Measurements from ENCODE around the gene COL4A4. TPM values are rescaled to one million over a fixed set of nuclear protein-coding genes. Genes with fewer than 3 reads are reported as not detected.

COL4A4 gene
- total RNA-seq, 1 experiment from 2014 or later: 3.1 TPM

DNA sequence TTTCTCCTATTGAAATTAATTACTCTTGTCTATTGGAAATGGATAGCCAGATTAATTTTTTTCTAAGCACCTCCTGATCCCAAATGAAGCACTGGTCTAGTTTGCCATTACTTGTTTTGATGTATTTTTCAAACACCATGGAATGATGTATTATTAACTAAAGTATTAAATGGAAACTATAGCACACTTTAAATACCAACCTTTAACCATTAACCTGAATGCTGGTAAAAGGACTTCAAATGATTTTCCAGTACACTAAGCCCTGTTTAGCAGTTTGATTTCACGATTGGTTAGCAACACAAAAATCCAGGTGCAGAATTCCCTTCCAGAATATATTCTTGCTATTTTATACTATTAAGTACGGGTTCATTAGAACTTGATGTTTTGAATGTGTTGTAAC, 37.8 kb upstream of the COL4A4 start:
- ChIA-PET POLR2A (no interaction called here), CTCF (no interaction called here)
- DNase-seq (ENCODE audit: low spot score) (no peak), ATAC-seq (no peak)
- Mint-ChIP-seq H3K9me3 (0 out of 2 replicates have a peak, but pooled peaks cover under 1% of the 10 kb centered on the region), H3K4me1 (peaks cover 9% of the 10 kb centered on the region), H3K27me3 (ENCODE audit: low read depth) (peaks cover 16% of the 10 kb centered on the region), H3K27ac (no peak overlapping the region), H3K4me3 (no peak overlapping the region), H3K36me3 (no peaks in the 10 kb centered on the region)
- TF ChIP-seq TEAD4 (CRISPR knock-in tag; IDR thresholded peaks at IDR 0.05) (no peak), NR1H2 (CRISPR knock-in tag; IDR thresholded peaks at IDR 0.05) (no peak), CREB1 (CRISPR knock-in tag; IDR thresholded peaks at IDR 0.05) (no peak), FOXP4 (CRISPR knock-in tag; IDR thresholded peaks at IDR 0.05) (no peak), ELF4 (CRISPR knock-in tag; IDR thresholded peaks at IDR 0.05; ENCODE audit: low read depth) (no peak), ZNF138 (CRISPR knock-in tag; conservative IDR thresholded peaks at IDR 0.05) (no peak), ZNF396 (CRISPR knock-in tag; IDR thresholded peaks at IDR 0.05; ENCODE audit: borderline replicate concordance) (no peak), MLX (CRISPR knock-in tag; IDR thresholded peaks at IDR 0.05) (no peak), SMAD3 (CRISPR knock-in tag; IDR thresholded peaks at IDR 0.05; ENCODE audit: borderline replicate concordance) (no peak), NFE2L1 (CRISPR knock-in tag; IDR thresholded peaks at IDR 0.05) (no peak)
- TF ChIP-seq, protein P1, sequence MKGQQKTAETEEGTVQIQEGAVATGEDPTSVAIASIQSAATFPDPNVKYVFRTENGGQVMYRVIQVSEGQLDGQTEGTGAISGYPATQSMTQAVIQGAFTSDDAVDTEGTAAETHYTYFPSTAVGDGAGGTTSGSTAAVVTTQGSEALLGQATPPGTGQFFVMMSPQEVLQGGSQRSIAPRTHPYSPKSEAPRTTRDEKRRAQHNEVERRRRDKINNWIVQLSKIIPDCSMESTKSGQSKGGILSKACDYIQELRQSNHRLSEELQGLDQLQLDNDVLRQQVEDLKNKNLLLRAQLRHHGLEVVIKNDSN (CRISPR knock-in tag; IDR thresholded peaks at IDR 0.05): no peak
- TF ChIP-seq, protein P2, sequence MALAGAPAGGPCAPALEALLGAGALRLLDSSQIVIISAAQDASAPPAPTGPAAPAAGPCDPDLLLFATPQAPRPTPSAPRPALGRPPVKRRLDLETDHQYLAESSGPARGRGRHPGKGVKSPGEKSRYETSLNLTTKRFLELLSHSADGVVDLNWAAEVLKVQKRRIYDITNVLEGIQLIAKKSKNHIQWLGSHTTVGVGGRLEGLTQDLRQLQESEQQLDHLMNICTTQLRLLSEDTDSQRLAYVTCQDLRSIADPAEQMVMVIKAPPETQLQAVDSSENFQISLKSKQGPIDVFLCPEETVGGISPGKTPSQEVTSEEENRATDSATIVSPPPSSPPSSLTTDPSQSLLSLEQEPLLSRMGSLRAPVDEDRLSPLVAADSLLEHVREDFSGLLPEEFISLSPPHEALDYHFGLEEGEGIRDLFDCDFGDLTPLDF (CRISPR knock-in tag; IDR thresholded peaks at IDR 0.05): no peak
- TF ChIP-seq, protein P3, sequence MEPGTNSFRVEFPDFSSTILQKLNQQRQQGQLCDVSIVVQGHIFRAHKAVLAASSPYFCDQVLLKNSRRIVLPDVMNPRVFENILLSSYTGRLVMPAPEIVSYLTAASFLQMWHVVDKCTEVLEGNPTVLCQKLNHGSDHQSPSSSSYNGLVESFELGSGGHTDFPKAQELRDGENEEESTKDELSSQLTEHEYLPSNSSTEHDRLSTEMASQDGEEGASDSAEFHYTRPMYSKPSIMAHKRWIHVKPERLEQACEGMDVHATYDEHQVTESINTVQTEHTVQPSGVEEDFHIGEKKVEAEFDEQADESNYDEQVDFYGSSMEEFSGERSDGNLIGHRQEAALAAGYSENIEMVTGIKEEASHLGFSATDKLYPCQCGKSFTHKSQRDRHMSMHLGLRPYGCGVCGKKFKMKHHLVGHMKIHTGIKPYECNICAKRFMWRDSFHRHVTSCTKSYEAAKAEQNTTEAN (CRISPR knock-in tag; IDR thresholded peaks at IDR 0.05): no peak
- TF ChIP-seq, protein P4, sequence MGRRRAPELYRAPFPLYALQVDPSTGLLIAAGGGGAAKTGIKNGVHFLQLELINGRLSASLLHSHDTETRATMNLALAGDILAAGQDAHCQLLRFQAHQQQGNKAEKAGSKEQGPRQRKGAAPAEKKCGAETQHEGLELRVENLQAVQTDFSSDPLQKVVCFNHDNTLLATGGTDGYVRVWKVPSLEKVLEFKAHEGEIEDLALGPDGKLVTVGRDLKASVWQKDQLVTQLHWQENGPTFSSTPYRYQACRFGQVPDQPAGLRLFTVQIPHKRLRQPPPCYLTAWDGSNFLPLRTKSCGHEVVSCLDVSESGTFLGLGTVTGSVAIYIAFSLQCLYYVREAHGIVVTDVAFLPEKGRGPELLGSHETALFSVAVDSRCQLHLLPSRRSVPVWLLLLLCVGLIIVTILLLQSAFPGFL (CRISPR knock-in tag; IDR thresholded peaks at IDR 0.05; ENCODE audit: borderline replicate concordance): no peak

GRCh38 chr2:227198866-227199265, 34.9 kb upstream of the COL4A4 start:
- no peak overlapping the region for H3K4me3 Mint-ChIP-seq
- H3K9me3 Mint-ChIP-seq: 0 out of 2 replicates have a peak, but pooled peaks cover 4% of the 10 kb centered on the region
- POLR2A ChIA-PET: no interaction called here
- H3K4me1 Mint-ChIP-seq: peaks cover 3% of the 10 kb centered on the region; the same call in 1 of the 2 replicates
- CTCF ChIA-PET: no interaction called here
- no peak for TF ChIP-seq ZNF317 (CRISPR knock-in tag; IDR thresholded peaks at IDR 0.05; ENCODE audit: borderline replicate concordance, low read depth)
- TF ChIP-seq MXD4 (CRISPR knock-in tag; IDR thresholded peaks at IDR 0.05; ENCODE audit: borderline replicate concordance): no peak
- no peak for TF ChIP-seq ELF4 (CRISPR knock-in tag; IDR thresholded peaks at IDR 0.05; ENCODE audit: low read depth)
- no peak for TF ChIP-seq SMAD3 (CRISPR knock-in tag; IDR thresholded peaks at IDR 0.05; ENCODE audit: borderline replicate concordance)
- no peak for TF ChIP-seq NFYB (CRISPR knock-in tag; conservative IDR thresholded peaks at IDR 0.05; ENCODE audit: low read depth)
- no peak for TF ChIP-seq AFF4 (CRISPR knock-in tag; IDR thresholded peaks at IDR 0.05; ENCODE audit: borderline replicate concordance)
- no peak for TF ChIP-seq ZNF671 (CRISPR knock-in tag; IDR thresholded peaks at IDR 0.05)
- H3K27me3 Mint-ChIP-seq (ENCODE audit: low read depth): no peaks in the 10 kb centered on the region; the same call in 1 of the 2 replicates
- no peak for ATAC-seq
- H3K36me3 Mint-ChIP-seq: no peaks in the 10 kb centered on the region
- DNase-seq (ENCODE audit: low spot score): no peak
- no peak overlapping the region for H3K27ac Mint-ChIP-seq

Measured in WTC11 (cell line).